Measurements from ENCODE around the gene ZFC3H1. TPM values are rescaled to one million over a fixed set of nuclear protein-coding genes. Genes with fewer than 3 reads are reported as not detected.

ZFC3H1 gene
- total and polyA plus RNA-seq, 2 of the 8 experiments (the other 6 are each of a cell fraction or from before 2014, with no cell fraction given), result 20.0 to 32.4 TPM

- Histone ChIP-seq H2AK5ac (ENCODE audit: low read depth, low read length) (no peak overlapping the region), H4K91ac (replicated peaks; ENCODE audit: insufficient read length, low read length) (no peak overlapping the region), H3K23me2 (ENCODE audit: low read depth, low read length) (peaks cover 2% of the 10 kb centered on the region; the same call in 1 of the 2 replicates), H3K18ac (ENCODE audit: extremely low read depth, low read length) (no peak overlapping the region), H3K4me1 (replicated peaks in 1 of 4; ENCODE audit: control insufficient read depth in 3 of 4, insufficient read depth in 4 of 4, low read length in 3 of 4) (no peaks in the 10 kb centered on the region), H2AFZ (ENCODE audit: low read length) (peak overlapping the region; percentile 87; the same call in 1 of the 2 replicates), H3K27me3 (replicated peaks in 1 of 4; ENCODE audit: control insufficient read depth in 3 of 4, extremely low read depth in 1 of 4, insufficient read depth in 3 of 4, low read length in 3 of 4) (no peaks in the 10 kb centered on the region), H3K14ac (ENCODE audit: insufficient read length) (no peak overlapping the region), H3K4me3 (ENCODE audit: extremely low read depth in 1 of 4, insufficient read depth in 2 of 4, low read depth in 3 of 4, low read length in 4 of 4) (no peak overlapping the region), H2BK20ac (ENCODE audit: low read length) (no peak overlapping the region), H3K79me1 (ENCODE audit: low read depth, low read length) (no peaks in the 10 kb centered on the region), H2BK12ac (ENCODE audit: low read depth, low read length) (no peak overlapping the region), H2BK15ac (ENCODE audit: low read length) (no peak overlapping the region), H3K9me3 (ENCODE audit: insufficient read depth in 2 of 2, low read depth in 1 of 2, low read length in 1 of 2) (no peaks in the 10 kb centered on the region), H4K20me1 (replicated peaks in 1 of 2; ENCODE audit: control insufficient read depth in 1 of 2, insufficient read depth in 2 of 2, low read length in 2 of 2) (no peaks in the 10 kb centered on the region), H3K79me2 (ENCODE audit: control insufficient read depth in 1 of 2, insufficient read depth in 2 of 2, low read length in 2 of 2) (no peaks in the 10 kb centered on the region), H3K27ac (ENCODE audit: low read depth, low read length) (no peak overlapping the region), H3K9ac (replicated peaks in 1 of 4; ENCODE audit: extremely low read depth in 1 of 4, low read depth in 3 of 4, low read length in 3 of 4) (no peak overlapping the region), H2BK5ac (ENCODE audit: low read depth, low read length) (no peak overlapping the region), H2BK120ac (replicated peaks; ENCODE audit: low read depth, low read length) (no peak overlapping the region), H4K8ac (ENCODE audit: extremely low read depth, insufficient read depth, low read length) (no peak overlapping the region), H3K23ac (ENCODE audit: insufficient read length) (no peak overlapping the region), H3K56ac (replicated peaks; ENCODE audit: insufficient read length, low read depth, low read length) (no peak overlapping the region), H3K4ac (replicated peaks; ENCODE audit: insufficient read length, low read depth, low read length) (no peak overlapping the region), H3K4me2 (ENCODE audit: insufficient read depth in 1 of 2, low read depth in 2 of 2, low read length in 2 of 2) (no peak overlapping the region), H3K36me3 (ENCODE audit: control insufficient read depth in 2 of 4, insufficient read depth in 4 of 4, low read length in 3 of 4) (no peaks in the 10 kb centered on the region), H4K5ac (ENCODE audit: insufficient read length, low read depth, low read length) (no peak overlapping the region)
- ChIA-PET POLR2A (ENCODE audit: partially characterized antibody) (interaction anchor here (0.7 to 6.1 kb wide), 3 partner anchors 13 to 108 kb away, joined by 3 to 81 read pairs (median 3); partner anchors contain the start of genes THAP2 and ZFC3H1), CTCF (ENCODE audit: partially characterized antibody) (interaction anchor here (1.3 to 4.1 kb wide), 2 partner anchors 20 to 63 kb away, joined by 7 to 21 read pairs; partner anchors contain the start of genes THAP2 and ZFC3H1)
- WGBS, 2 experiments (ENCODE audit: extremely low coverage in 1 of 2, insufficient coverage in 1 of 2, insufficient read length in 1 of 2, insufficient replicate concordance in 2 of 2, low coverage in 1 of 2, low lambda C conversion rate in 2 of 2, missing lambda C conversion rate in 1 of 2), result 85% methylated on average over 5 of the region's 5 CpGs; no CpG with 5 or more reads in 1 of the 2 experiments
- no peak for DNase-seq (ENCODE audit: low read depth in 1 of 2, low spot score in 2 of 2)
- FAIRE-seq, result no peak
- TF ChIP-seq SIN3A (conservative IDR thresholded peaks at IDR 0.05 in 1 of 2, IDR thresholded peaks at IDR 0.05 in 1 of 2; ENCODE audit: low read depth in 1 of 2, low read length in 2 of 2), result no peak
- TF ChIP-seq SAP30 (IDR thresholded peaks at IDR 0.05; ENCODE audit: insufficient read depth, insufficient replicate concordance, low read length), result no peak
- no peak for TF ChIP-seq EGR1 (IDR thresholded peaks at IDR 0.05; ENCODE audit: borderline replicate concordance, low read depth, low read length)
- TF ChIP-seq CBX8 (IDR thresholded peaks at IDR 0.05; ENCODE audit: borderline replicate concordance, low read depth, low read length), result no peak
- TF ChIP-seq HDAC6 (IDR thresholded peaks at IDR 0.05; ENCODE audit: low read depth, low read length), result no peak
- no peak for TF ChIP-seq ASH2L (IDR thresholded peaks at IDR 0.05; ENCODE audit: low read length)
- TF ChIP-seq ZNF274 (IDR thresholded peaks at IDR 0.05; ENCODE audit: borderline replicate concordance, extremely low read depth, low read length), result no peak
- no peak for TF ChIP-seq ATF3 (IDR thresholded peaks at IDR 0.05; ENCODE audit: insufficient read depth, low read depth, low read length)
- no peak for TF ChIP-seq HDAC2 (IDR thresholded peaks at IDR 0.05; ENCODE audit: borderline replicate concordance in 1 of 2, low read depth in 2 of 2, low read length in 2 of 2)
- no peak for TF ChIP-seq RFX5 (IDR thresholded peaks at IDR 0.05; ENCODE audit: borderline replicate concordance, low read depth, low read length)
- no peak for TF ChIP-seq SIX5 (IDR thresholded peaks at IDR 0.05; ENCODE audit: low read depth, low read length)
- no peak for TF ChIP-seq CREB1 (IDR thresholded peaks at IDR 0.05)
- TF ChIP-seq TAF7 (optimal IDR thresholded peaks at IDR 0.05; ENCODE audit: borderline replicate concordance, low read depth, low read length), result no peak
Measured at GRCh38 chr12:71684081-71684480, 20.4 kb upstream of the ZFC3H1 start.

Measured in H1 (cell line).